HTR-8/SVneo (cell line): Measurements from ENCODE around the gene CPSF6.
"Not testable (repeated sequence)": the region's sequence is repeated elsewhere in the genome, so short reads cannot be mapped to it uniquely, and the experiment has no call there.

Source experiments
- DNase-seq: peaks from one replicate; pipeline ENCODE4 v3.0.0; 2011; ENCODE audit warnings: low spot score, mixed read lengths; ENCODE audit not compliant: insufficient read length
- FAIRE-seq: peaks from 2 replicates; lab custom pipeline; 2011; peaks lifted over from hg19 to GRCh38; lab: Jason Lieb, UNC

CPSF6 gene

DNA sequence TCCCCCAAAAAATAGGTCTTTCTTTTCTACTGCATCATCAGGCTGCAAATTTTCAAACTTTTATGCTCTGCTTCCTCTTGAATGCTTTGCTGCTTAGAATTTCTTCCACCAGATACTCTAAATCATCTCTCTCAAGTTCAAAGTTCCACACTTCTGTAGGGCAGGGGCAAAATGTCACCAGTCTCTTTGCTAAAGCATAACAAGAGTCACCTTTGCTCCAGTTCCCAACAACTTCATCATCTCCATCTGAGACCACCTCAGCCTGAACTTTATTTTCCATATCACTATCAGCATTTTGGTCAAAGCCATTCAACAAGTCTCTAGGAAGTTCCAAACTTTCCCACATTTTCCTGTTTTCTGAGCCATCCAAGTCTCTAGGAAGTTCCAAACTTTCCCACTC lies 77.4 kb downstream of the CPSF6 start:
- not testable (repeated sequence) for DNase-seq, FAIRE-seq

DNA sequence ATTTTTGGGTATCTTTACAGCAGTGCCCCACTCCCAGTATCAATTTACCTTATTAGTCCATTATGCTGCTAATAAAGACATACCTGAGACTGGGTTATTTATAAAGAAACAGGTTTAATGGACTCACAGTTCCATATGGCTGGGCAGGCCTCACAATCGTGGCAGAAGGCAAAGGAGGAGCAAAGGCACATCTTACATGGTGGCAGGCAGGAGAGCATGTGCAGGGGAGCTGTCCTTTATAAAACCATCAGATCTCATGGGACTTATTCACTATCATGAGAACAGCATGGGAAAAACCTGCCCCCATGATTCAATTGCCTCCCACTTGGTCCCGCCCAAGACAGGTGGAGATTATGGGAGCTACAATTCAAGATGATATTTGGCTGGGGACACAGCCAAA lies 77.9 kb downstream of the CPSF6 start:
- DNase-seq, FAIRE-seq: not testable (repeated sequence)

DNA sequence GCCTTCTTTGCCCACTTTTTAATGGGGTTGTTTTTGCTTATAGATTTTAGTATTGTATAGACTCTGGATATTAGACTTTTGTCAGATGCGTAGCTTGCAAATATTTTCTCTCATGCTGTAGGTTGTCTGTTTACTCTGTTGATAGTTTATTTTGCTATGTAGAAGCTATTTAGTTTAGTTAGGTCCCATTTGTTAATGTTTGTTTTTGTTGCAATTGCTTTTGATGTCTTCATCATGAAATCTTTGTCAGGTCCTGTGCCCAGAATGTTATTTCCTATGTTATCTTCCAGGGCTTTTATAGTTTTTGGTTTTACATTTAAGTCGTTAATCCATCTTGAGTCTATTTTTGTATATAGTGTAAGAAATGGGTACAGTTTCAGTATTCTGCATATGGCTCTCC lies 78.9 kb downstream of the CPSF6 start:
- no peak for FAIRE-seq
- no peak for DNase-seq

DNA sequence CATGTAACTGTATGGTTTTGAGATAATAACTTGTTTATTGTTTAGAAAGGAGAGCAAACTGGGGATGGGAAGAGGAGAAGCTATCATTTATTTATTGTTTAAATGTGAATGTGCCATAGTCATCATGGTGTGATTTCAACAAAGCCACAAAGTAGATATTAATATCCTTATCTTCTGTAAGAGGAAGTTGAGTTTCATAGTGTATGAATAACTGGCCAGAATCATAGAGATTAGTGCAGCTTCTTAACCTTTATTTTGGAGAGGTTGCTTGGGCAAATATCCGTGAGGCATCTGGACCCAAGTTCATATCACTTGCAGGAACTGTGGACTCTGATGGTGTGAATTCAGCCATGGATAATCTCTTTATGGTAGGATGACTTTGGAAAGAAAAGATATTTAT lies 82.0 kb downstream of the CPSF6 start:
- FAIRE-seq (no peak), DNase-seq (no peak)
